Stimulated activated CD8-positive, alpha-beta memory T cell treated with anti-CD3 and anti-CD28 coated beads, Interleukin-12 subunit alpha, Interleukin-12 subunit beta, amount 100 ng/mL, for 24 hours (primary cell): Measurements from ENCODE around the gene IDH1.
"Not testable (repeated sequence)": the region's sequence is repeated elsewhere in the genome, so short reads cannot be mapped to it uniquely, and the experiment has no call there.

Experiments
- DNase-seq: peaks from one replicate; pipeline ENCODE4 v3.0.0-alpha.2; 2020; ENCODE audit errors: extremely low read depth

IDH1 gene

DNA sequence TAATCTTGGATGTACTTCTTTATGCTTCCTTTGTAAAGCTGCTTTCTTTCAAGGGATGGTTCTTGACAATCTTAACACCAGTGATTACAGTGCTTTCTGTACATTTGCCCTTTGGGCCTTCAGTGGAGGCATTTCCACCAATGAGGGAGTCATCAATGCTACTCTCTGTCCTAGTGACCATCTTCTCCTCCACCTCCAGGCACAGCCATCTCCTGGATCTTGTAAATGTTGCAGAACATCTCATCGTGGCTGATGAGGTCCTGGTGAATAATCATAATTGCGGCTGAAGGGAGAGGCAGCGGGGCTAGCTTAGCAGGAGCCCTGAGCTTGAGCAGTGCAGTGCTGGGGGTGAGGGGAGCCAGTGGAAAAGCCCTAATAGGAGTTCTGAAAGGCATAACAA, 32.5 kb downstream of the IDH1 start:
- no peak for DNase-seq

DNA sequence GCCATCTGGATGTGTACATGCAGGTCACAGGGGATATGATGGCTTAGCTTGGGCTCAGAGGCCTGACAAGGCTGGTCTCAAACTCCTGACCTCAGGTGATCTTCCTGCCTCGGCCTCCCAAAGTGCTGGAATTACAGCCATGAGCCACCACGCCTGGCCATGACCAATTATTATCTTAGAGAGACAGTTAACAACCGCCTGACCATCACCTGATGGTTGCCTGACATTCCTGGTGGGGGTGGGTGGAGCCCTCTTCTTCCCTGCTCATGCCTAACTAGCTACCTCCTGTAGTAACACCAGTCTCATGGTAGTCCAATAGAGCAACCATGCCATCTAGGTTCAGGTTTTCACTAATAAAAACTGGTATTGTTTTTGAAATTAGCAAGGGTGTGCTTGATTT, 33.0 kb downstream of the IDH1 start:
- not testable (repeated sequence) for DNase-seq

DNA sequence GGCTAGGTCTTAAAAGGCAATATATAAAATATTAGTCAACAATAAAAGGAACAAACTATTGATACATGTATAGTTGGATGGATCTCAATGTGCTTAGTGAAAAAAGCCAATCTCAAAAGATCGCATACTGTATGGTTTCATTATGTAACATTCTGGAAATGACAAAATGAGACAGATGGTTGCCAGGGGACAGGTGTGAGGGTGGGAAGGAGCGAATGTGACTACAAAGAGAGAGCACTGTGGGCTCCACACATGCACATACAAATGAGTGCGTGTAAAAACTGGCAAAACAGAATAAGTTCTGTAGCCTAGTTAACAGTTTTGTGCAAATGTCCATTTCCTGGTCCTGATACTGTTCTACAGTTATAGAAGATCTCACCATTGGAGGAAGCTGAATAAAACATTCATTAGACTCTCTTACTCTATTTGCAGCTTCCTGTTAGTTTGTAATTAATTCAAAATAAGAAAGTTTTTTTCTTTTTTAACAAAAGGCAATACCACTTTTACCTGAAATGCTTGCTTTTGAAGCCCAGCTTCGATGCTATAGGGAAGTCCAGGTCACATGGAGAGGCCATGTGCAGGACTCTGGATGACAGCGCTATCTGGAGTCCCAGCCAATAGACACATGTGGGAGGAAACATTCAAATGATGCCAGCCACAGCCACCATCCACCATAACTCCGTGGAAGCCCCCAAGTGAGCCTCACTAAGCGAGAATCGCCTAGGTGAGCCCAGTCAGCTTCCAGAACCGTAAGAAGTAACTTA, 44.0 kb downstream of the IDH1 start:
- no peak for DNase-seq

GRCh38 chr2:208208335-208209085, 46.4 kb downstream of the IDH1 start:
- DNase-seq: no peak

DNA sequence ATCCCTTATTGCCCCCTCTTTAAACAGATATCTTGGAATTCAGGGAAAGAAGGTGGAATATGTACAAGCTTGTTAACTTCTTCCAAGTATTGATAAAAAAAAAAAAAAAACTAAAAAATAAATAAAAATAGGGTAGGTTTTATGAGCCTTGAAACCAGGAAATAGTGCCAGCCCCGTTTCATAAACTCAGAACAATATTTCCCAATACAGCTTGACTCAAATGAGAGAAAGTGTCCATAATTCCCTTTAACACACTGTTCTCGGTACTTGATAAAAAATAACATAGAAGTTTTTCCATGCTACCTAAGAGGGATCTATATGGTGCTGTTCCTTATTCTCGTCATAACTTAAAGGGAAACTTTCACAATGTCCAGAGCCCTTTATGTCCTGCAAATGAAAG, 47.1 kb downstream of the IDH1 start:
- DNase-seq: no peak

- no peak for DNase-seq
Observed at GRCh38 chr2:208204166-208204565, 50.7 kb downstream of the IDH1 start.

DNA sequence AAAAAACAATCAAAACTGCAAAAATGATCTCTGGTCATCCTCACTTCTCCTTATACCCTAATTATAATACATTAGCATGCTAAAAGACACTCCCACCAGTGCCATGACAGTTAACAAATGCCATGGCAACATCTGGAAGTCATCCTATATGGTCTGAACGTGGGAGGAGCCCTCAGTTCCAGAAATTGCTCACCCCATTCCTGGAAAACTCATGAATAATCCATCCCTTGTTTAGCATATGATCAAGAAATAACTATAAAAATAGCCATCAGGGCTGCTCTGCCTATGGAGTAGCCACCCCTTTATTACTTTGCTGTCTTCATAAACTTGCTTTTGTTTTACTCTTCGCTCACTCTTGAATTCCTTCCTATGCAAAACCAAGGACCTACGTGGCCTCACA, 59.3 kb downstream of the IDH1 start:
- DNase-seq: no peak

GRCh38 chr2:208192611-208193236, 62.1 kb downstream of the IDH1 start:
- no peak for DNase-seq

DNA sequence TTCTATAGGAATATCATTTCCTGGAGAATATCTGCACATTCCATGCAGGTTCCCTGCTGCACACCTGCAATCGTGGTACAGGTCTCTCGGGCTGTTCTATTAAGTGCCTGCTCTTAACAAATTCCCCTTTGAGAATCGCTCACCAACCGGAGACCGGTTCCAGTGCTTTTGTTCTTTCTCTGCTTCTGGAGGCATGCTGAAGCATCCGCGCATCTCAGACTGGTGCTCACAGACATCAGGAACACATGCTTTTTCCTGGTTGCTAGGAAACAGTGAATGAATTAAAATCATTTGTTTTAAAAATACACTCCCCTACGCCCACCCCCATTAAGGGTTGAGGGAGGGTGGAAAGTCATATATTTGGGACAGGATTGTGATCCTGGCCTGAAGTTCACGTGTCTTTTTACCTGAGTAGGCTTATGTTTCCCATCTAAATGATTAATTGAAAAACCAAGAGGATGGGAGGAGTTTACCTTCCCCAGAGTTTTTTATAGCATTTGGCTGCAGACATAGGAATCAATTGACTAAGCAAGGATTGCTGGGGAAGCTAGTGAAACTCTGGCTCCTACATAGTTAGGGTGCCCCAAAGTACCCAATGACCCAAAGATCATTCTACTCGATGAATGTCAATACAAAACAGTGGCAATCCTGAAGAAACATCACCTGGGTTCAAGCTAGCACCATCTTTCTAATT, 64.9 kb downstream of the IDH1 start, which contains the start of gene C2orf80:
Gene C2orf80, minus strand, starts transcription at position 221 of the 694 bp plus-strand sequence. CDS start 3,044 bp downstream, outside the sequence.
- DNase-seq: no peak

- no peak for DNase-seq
Observed at GRCh38 chr2:208189069-208189809, 65.6 kb downstream of the IDH1 start.

GRCh38 chr2:208186893-208187292, 68.0 kb downstream of the IDH1 start:
- no peak for DNase-seq

DNA sequence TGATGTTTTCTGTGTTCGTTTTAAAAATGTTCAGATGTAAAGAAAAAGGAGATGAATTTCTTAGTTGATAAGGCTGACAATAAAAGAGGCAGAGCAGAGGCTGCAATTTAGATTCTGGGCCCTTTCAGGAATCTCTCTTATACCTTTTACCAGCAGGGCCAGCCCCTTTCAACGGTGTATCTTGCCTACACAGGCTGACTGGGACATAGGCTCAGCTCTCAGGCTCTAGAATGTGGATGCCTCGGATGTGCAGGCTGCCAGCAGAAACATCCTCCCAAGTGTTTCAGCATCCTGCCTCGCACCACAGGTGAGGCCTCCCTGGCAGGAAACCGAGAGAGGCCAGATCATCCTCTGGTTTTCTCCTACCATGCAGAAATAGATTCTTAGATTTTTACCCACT, 68.4 kb downstream of the IDH1 start:
- DNase-seq: no peak
